ENCODE results near the gene POLR2L.

The POLR2L gene

GRCh38 chr11:813456-814096 lies 28.8 kb downstream of the POLR2L start:
- DNase-seq (ENCODE audit: low read depth in 1 of 2, low spot score in 1 of 2) = no peak

DNA sequence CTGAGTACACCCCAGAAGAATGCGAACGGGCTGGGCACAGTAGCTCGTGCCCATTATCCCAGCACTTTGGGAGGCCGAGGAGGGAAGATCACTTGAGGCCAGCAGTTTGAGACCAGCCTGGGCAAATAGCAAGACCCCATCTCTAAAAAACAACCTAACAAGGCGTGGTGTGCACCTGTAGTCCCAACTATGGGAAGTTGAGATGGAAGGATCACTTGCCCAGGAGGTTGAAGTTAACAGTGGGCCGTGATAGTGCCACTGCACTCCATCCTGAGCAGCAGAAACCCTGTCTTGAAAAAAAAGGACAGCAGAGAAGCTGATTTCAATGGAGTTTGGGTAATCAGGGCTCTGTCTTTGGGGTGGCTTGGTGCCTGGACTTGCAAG lies 29.3 kb downstream of the POLR2L start:
- no peak for DNase-seq (ENCODE audit: low read depth in 1 of 2, low spot score in 1 of 2)

GRCh38 chr11:812390-812789 lies 29.9 kb downstream of the POLR2L start:
- DNase-seq (ENCODE audit: low read depth in 1 of 2, low spot score in 1 of 2) = no peak

GRCh38 chr11:811446-812245 lies 30.7 kb downstream of the POLR2L start:
- no peak for DNase-seq (ENCODE audit: low read depth in 1 of 2, low spot score in 1 of 2)

- no peak for DNase-seq (ENCODE audit: low read depth in 1 of 2, low spot score in 1 of 2)
Observed at GRCh38 chr11:810040-810567, 32.2 kb downstream of the POLR2L start.

- DNase-seq (ENCODE audit: low read depth in 1 of 2, low spot score in 1 of 2) = peak; percentile 93 to 95
Observed at GRCh38 chr11:809287-810039, 32.9 kb downstream of the POLR2L start, which contains the start of gene RPLP2. Gene RPLP2, plus strand, starts transcription at chr11:809967. Its CDS starts 268 bp downstream, at chr11:810235.

- no peak for DNase-seq (ENCODE audit: low read depth in 1 of 2, low spot score in 1 of 2)
Observed at GRCh38 chr11:808427-809286, 33.7 kb downstream of the POLR2L start.

GRCh38 chr11:804599-804964 lies 37.7 kb downstream of the POLR2L start:
- no peak for DNase-seq (ENCODE audit: low read depth in 1 of 2, low spot score in 1 of 2)

GRCh38 chr11:803770-804598 lies 38.3 kb downstream of the POLR2L start:
- no peak for DNase-seq (ENCODE audit: low read depth in 1 of 2, low spot score in 1 of 2)

- no peak for DNase-seq (ENCODE audit: low read depth in 1 of 2, low spot score in 1 of 2)
Observed at GRCh38 chr11:803467-803742, 38.9 kb downstream of the POLR2L start.

DNA sequence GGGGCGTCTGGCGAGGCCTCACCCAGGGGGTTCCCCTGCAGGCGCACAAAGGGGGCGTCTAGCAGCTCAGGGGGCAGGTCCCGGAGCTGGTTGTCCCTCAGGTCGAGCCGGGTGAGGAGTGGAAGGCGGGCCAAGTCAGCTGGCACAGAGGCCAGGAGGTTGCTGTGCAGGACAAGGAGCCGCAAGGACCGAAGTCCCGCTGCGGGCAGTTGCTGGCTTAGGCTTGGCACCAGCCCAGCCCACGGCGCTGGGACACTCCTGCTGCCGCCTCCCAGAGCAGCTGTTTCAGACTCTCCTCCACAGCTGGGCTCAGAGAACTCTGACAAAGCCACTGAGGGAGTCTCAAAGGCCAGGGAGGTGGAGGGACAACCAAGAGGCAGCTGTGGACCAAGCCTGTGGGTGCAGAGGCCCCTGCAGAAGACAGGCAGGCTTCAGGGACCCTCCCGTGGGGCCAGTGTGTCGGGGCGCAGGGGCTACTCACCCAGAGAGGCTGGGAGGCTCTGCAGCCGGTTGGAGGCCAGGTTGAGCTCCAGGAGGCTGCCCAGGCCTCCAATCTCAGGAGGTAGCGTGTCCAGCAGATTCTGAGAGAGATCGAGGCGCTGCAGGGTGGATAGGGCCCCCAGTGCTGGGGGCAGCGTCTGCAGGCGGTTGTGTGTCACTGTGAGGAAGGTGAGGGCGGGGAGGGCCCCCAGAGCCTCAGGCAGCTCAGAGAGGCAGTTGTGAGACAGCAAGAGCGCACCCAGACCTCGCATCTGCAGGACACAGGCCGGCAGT lies 39.4 kb downstream of the POLR2L start:
- no peak for DNase-seq (ENCODE audit: low read depth in 1 of 2, low spot score in 1 of 2)

DNA sequence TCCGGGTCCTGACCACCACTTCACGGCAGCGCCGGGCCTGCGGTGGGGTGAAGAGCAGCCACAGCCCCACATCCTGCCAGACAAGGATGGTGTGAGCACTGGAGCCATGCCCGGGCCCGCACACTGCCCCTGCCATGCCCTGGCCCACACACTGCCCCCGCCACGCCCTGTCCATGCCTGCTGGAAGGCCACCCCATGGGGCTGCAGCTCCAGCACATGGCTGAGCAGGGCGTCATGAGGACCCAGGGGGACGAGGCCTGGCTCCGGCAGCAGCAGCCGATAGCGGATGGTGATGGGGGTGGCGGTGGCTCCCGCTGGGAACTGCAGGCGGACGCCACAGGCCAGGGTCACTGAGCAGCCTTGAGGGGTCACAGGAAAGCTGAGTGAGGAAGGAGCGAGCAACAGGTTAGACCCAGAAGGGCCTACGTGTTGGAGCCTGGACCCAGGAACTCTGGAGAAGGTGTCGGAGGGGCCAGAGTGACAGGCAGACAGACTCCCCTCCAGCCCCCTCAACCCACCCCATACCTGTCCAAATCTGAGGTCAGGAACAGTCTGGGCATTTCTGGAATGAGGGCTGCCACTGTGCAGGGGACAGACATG lies 40.2 kb downstream of the POLR2L start:
- no peak for DNase-seq (ENCODE audit: low read depth in 1 of 2, low spot score in 1 of 2)

GRCh38 chr11:801097-801780 lies 41.1 kb downstream of the POLR2L start:
- no peak for DNase-seq (ENCODE audit: low read depth in 1 of 2, low spot score in 1 of 2)

DNA sequence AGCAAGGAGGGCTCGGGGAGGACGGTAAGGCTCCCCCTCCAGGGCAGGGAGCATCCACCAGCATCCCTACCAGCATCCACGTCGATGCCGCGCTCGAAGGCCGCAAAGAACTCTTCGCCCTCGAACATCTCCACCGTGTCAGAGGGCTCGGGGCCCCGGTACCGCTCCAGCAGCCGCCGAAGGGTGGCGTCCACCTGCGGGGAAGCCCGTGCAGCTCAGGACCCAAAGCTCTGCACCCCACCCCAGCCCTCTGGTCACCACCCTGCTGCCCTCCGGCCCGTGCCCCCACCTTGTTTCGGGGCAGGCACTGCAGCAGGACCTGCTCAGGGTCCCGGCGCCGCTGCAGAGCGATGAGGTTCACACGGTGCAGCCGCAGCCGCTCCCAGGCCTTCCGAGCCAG lies 41.9 kb downstream of the POLR2L start:
- DNase-seq (ENCODE audit: low read depth in 1 of 2, low spot score in 1 of 2) = no peak

GRCh38 chr11:799641-800316 lies 42.5 kb downstream of the POLR2L start:
- DNase-seq (ENCODE audit: low read depth in 1 of 2, low spot score in 1 of 2) = no peak

DNA sequence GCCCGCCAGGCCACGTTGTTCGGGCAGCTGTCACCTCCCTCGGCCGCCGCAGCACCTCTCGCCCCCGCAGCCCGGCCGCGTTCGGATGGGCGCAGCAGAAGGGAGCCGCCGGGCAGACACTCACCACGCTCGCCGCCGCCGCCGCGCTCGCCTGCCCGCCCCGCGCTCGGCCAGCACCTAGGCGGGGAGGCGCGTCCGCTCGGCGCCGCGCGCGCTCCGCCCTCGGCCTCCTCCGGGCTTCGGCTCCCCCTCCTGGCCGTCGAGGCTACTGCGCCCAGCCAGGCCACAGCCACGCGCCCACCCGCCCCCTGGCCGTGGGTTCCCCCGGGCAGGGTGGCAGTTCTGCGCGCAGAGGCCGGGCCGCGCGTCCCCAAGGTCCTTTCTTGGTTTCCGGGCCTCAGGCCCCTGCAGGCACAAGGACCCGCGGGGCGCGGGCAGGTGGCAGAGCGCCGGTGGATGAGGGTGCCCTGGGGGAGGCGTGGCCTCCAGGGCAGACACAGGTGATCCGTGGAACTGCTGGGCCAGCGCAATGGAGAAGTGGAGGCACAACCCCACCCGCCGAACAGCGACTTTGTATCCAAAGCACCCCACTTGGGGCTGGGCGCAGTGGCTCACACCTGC lies 44.1 kb downstream of the POLR2L start, which contains the start of gene SLC25A22:
Gene SLC25A22 (minus strand): TSS at position 189 of the 621 bp plus-strand sequence. CDS start 3,275 bp downstream, outside the sequence.
- DNase-seq (ENCODE audit: low read depth in 1 of 2, low spot score in 1 of 2) = peak; percentile 72 to 80
